K562 (cell line): Measurements from ENCODE around the gene DPH6. TPM values are rescaled to one million over a fixed set of nuclear protein-coding genes. Genes with fewer than 3 reads are reported as not detected.

Source experiments
- ATAC-seq: fragments of 200-7000 bp; cut with Tn5 transposase; 3 replicates; pipeline ENCODE4 v1.9.1; 2020; ENCODE audit warnings: moderate library complexity
- BruUV-seq: library from RNA; stranded (reverse); fragments of 400-500 nt; replicated peaks from 2 replicates; lab custom pipeline; 2021; lab: Mats Ljungman, UMichigan
- CTCF ChIA-PET: fragments of 300-600 bp; formaldehyde crosslinking; extraction: SDS; loops from one replicate; lab custom pipeline; 2021; ENCODE audit warnings: low intra/inter-chr PET ratio; lab: Yijun Ruan, JAX
- POLR2A ChIA-PET: fragments of 300-600, 350-650 bp; sonication (Branson Sonifier 250); formaldehyde crosslinking; extraction: SDS; loops from one replicate; lab custom pipeline; 2021; ENCODE audit warnings: antibody characterized with exemption, inconsistent platforms; lab: Yijun Ruan, JAX
- DNase-seq, 4 experiments: peaks; one replicate each; pipeline versions ENCODE4 v3.0.0 to v3.0.0-alpha.2; 2011 to 2018; ENCODE audit warnings: low spot score in 3 of 4, mixed read lengths in 3 of 4; ENCODE audit errors: extremely low read depth in 1 of 4
- FAIRE-seq: peaks from 2 replicates; lab custom pipeline; 2011; peaks lifted over from hg19 to GRCh38; lab: Jason Lieb, UNC
- H2AFZ ChIP-seq: 2 replicates; pipeline ENCODE4 v1.6.0; 2011; ENCODE audit warnings: low read depth, low read length, control low read depth, inconsistent platforms
- H3K27ac ChIP-seq: fragments of 200-600 bp; 3 replicates; pipeline ENCODE4 v1.8.0; 2011; ENCODE audit warnings: low read depth, mild to moderate bottlenecking, control low read depth, inconsistent platforms, low read length, moderate library complexity, mixed read lengths; ENCODE audit errors: extremely low read depth
- H3K27me3 ChIP-seq, 2 experiments: fragments of 300-600 bp in 1 of 2; 2 replicates in 1 of 2; 3 replicates in 1 of 2; pipeline versions ENCODE4 v1.6.0 to v1.8.0; 2011; ENCODE audit warnings: inconsistent platforms in 2 of 2, low read length in 2 of 2, mild to moderate bottlenecking in 1 of 2, mixed read lengths in 1 of 2, moderate library complexity in 1 of 2; ENCODE audit not compliant: control insufficient read depth in 2 of 2, insufficient read depth in 2 of 2
- H3K36me3 ChIP-seq: fragments of 300-600 bp; 3 replicates; pipeline ENCODE4 v1.8.0; 2011; ENCODE audit warnings: mild to moderate bottlenecking, low read length, inconsistent platforms; ENCODE audit not compliant: control insufficient read depth, insufficient read depth
- H3K4me1 ChIP-seq, 2 experiments: fragments of 200-600 bp in 1 of 2; replicated peaks in 1 of 2; 2 replicates in 1 of 2; 3 replicates in 1 of 2; pipeline versions ENCODE4 v1.5.1 to v1.8.0; 2011; ENCODE audit warnings: inconsistent platforms in 2 of 2, low read length in 2 of 2, mild to moderate bottlenecking in 1 of 2, mixed read lengths in 1 of 2, moderate library complexity in 1 of 2; ENCODE audit not compliant: control insufficient read depth in 2 of 2, insufficient read depth in 2 of 2
- H3K4me2 ChIP-seq: 2 replicates; pipeline ENCODE4 v1.6.1; 2011; ENCODE audit warnings: low read length, control low read depth, inconsistent platforms, mixed read lengths; ENCODE audit not compliant: insufficient read depth
- H3K4me3 ChIP-seq: fragments of 200-600 bp; sonication (generic), shearing (Covaris generic); 2 replicates; pipeline ENCODE4 v1.5.1; 2016; ENCODE audit warnings: control low read depth, inconsistent platforms
- H3K79me2 ChIP-seq: fragments of 200-600 bp; 3 replicates; pipeline ENCODE4 v1.8.0; 2011; ENCODE audit warnings: low read length, inconsistent platforms; ENCODE audit not compliant: control insufficient read depth, insufficient read depth
- H3K9ac ChIP-seq, 2 experiments: 2 replicates each; pipeline versions ENCODE4 v1.6.0 to v1.6.1; 2011; ENCODE audit warnings: low read depth in 2 of 2, low read length in 2 of 2, control low read depth in 1 of 2, inconsistent platforms in 1 of 2, mild to moderate bottlenecking in 1 of 2, mixed read lengths in 1 of 2; ENCODE audit not compliant: insufficient read depth in 1 of 2
- H3K9me1 ChIP-seq: one replicate; pipeline ENCODE4 v1.6.0; 2011; ENCODE audit warnings: inconsistent platforms, mild to moderate bottlenecking, low read length, moderate library complexity; ENCODE audit not compliant: control insufficient read depth, insufficient read depth
- H3K9me3 ChIP-seq: replicated peaks from 2 replicates; pipeline ENCODE4 v1.5.1; 2011; ENCODE audit warnings: low read depth, low read length, inconsistent platforms; ENCODE audit not compliant: control insufficient read depth, insufficient read depth
- H4K20me1 ChIP-seq: replicated peaks from 2 replicates; pipeline ENCODE4 v1.6.1; 2011; ENCODE audit warnings: low read length, inconsistent platforms, mixed read lengths; ENCODE audit not compliant: control insufficient read depth, insufficient read depth
- BACH1 ChIP-seq: fragments of 200-800 bp; sonication (Bioruptor generic); IDR thresholded peaks from 2 replicates; pipeline ENCODE4 v1.6.1; 2016; ENCODE audit warnings: missing genetic modification characterization, missing compliant biosample characterization
- CREBBP ChIP-seq: IDR thresholded peaks from one replicate; pipeline ENCODE4 v1.6.1; 2012; ENCODE audit warnings: low read depth, mild to moderate bottlenecking, control low read depth, inconsistent platforms, low read length
- DPF2 ChIP-seq: fragments of 450-650 bp; IDR thresholded peaks from 2 replicates; pipeline ENCODE4 v1.6.1; 2016
- E2F5 ChIP-seq: sonication (generic); formaldehyde crosslinking; IDR thresholded peaks from 2 replicates; pipeline ENCODE4 v1.8.0; 2022; ENCODE audit warnings: mild to moderate bottlenecking, missing genetic modification reagents
- NCOA1 ChIP-seq: fragments of 450-650 bp; IDR thresholded peaks from 2 replicates; pipeline ENCODE4 v1.6.1; 2016; ENCODE audit warnings: low read depth
- PHF8 ChIP-seq: fragments of 200-600 bp; sonication (generic); IDR thresholded peaks from 2 replicates; pipeline ENCODE4 v1.6.1; 2012; ENCODE audit warnings: mixed run types, mild to moderate bottlenecking, inconsistent platforms, low read length, moderate library complexity, borderline replicate concordance
- SNRNP70 ChIP-seq: fragments of 200-400 bp; formaldehyde crosslinking; optimal IDR thresholded peaks from 2 replicates; pipeline ENCODE3; 2017; ENCODE audit warnings: low read depth, low read length
- SP1 ChIP-seq: sonication (generic); formaldehyde crosslinking; IDR thresholded peaks from 2 replicates; pipeline ENCODE4 v1.8.1; 2022; ENCODE audit warnings: mild to moderate bottlenecking, missing genetic modification reagents
- TEAD1 ChIP-seq, 2 experiments: fragments of 450-650 bp in 1 of 2; sonication (generic) in 1 of 2; formaldehyde crosslinking; IDR thresholded peaks; 2 replicates each; pipeline versions ENCODE4 v1.4.0 to v1.8.0; 2020 to 2022; ENCODE audit warnings: mild to moderate bottlenecking in 2 of 2, missing genetic modification reagents in 1 of 2
- ZNF518B ChIP-seq: fragments of 250-450 bp; sonication (Bioruptor Pico); IDR thresholded peaks from 2 replicates; pipeline ENCODE4 v1.5.0; 2021; ENCODE audit warnings: mild to moderate bottlenecking, moderate library complexity
- ZNF668 ChIP-seq: fragments of 250-450 bp; sonication (Bioruptor Pico); IDR thresholded peaks from 2 replicates; pipeline ENCODE4 v1.8.0; 2022; ENCODE audit warnings: mild to moderate bottlenecking, inconsistent platforms
- WGBS: fragments of 100-300 bp; shearing (Covaris generic); methylation state at CpG from one replicate; pipeline ENCODE4 v1.1.6; 2016; ENCODE audit warnings: low coverage, mixed read lengths; ENCODE audit not compliant: insufficient coverage; ENCODE audit errors: missing lambda C conversion rate; 5-methylcytosine and 5-hydroxymethylcytosine counted together
- in situ Hi-C: fragments of 300-500 bp; cut with MboI; formaldehyde crosslinking; loops from 4 replicates; pipeline ENCODE4 v1.15.0; 2018; ENCODE audit warnings: inconsistent platforms, mixed read lengths
- intact Hi-C: fragments of 100-400 bp; cut with micrococcal nuclease; formaldehyde crosslinking; loops from 2 replicates; pipeline ENCODE4 v1.14.2; 2022
- polyA plus RNA-seq, 8 experiments: library from polyadenylated mRNA; depleted of rRNA in 4 of 8; stranded (reverse) in 5 of 8; unstranded in 3 of 8; fragments of >200 nt; fragmentation: Nextera tagmentation in 2 of 8; fragmentation: Illumina TruSeq in 1 of 8; extraction: Ambion mirVana in 2 of 8; extraction: Trizol in 1 of 8; gene quantifications; 2 replicates each; pipeline versions ENCODE4 v1.2.1 to v1.2.3, GENCODE V29; 2011 to 2014; ENCODE audit warnings: inconsistent platforms in 1 of 8, missing spikeins in 1 of 8
- total RNA-seq, 7 experiments: library from RNA; depleted of rRNA in 6 of 7; stranded (reverse); fragments of >200 nt in 6 of 7; fragmentation: Illumina TruSeq in 2 of 7; extraction: Trizol in 2 of 7; gene quantifications; 2 replicates each; pipeline versions ENCODE4 v1.2.1 to v1.2.3, GENCODE V29; 2011 to 2021; ENCODE audit warnings: low replicate concordance in 1 of 7
- TF ChIP-seq, protein P1 (sequence below): fragments of 450-650 bp; formaldehyde crosslinking; IDR thresholded peaks from 2 replicates; pipeline ENCODE4 v1.4.0; 2022; ENCODE audit warnings: missing genetic modification characterization

The DPH6 gene
- total and polyA plus RNA-seq, 9 of the 15 experiments (the other 6 are each of a cell fraction or from before 2014, with no cell fraction given): 10.1 to 69.1 (median 18.8) TPM

DNA sequence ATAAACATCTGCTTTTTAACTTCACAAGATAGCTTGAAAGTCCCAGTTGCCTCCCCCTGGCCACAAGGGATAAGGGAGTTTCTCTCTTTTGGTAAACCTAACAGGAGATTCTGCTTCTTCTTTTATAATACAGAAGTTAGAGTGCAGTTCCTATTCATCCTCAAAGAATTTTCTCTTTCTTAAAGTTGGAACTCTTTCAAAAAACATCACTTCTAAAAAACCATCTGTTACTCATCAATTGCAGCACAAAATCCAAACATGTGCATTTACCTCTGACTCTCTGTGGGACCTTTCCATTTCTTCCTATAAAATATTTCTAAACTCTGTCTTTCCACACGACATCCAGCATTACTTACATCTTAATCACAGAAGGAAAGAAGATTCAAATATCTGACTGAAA lies 5.1 kb downstream of the DPH6 start:
- DNase-seq (no peak), ATAC-seq (no peak), FAIRE-seq (no peak)
- Histone ChIP-seq H2AFZ (no peak overlapping the region), H3K36me3 (peaks cover 8% of the 10 kb centered on the region; the same call in 2 of the 3 replicates), H4K20me1 (no peaks in the 10 kb centered on the region), H3K9ac (no peak overlapping the region), H3K79me2 (peaks cover 18% of the 10 kb centered on the region; the same call in 2 of the 3 replicates), H3K27ac (no peak overlapping the region), H3K4me3 (no peak overlapping the region), H3K9me1 (no peaks in the 10 kb centered on the region), H3K4me1 (peaks cover 2 to 4% of the 10 kb centered on the region in 2 experiments; a peak in 3 of 5 replicates), H3K9me3 (no peaks in the 10 kb centered on the region), H3K27me3 (no peaks in the 10 kb centered on the region), H3K4me2 (no peak overlapping the region)
- in situ Hi-C loops: loop anchor here (25.0 kb wide), 1 partner anchor 1571 kb away; the partner anchor contains the start of gene MEIS2
- 23% methylated on average over 1 of the region's 1 CpG for WGBS
- ChIA-PET CTCF (no interaction called here), POLR2A (no interaction called here)
- no peak for TF ChIP-seq ZNF518B (CRISPR knock-in tag)
- TF ChIP-seq CREBBP: no peak
- TF ChIP-seq ZNF668: no peak
- TF ChIP-seq, protein P1, sequence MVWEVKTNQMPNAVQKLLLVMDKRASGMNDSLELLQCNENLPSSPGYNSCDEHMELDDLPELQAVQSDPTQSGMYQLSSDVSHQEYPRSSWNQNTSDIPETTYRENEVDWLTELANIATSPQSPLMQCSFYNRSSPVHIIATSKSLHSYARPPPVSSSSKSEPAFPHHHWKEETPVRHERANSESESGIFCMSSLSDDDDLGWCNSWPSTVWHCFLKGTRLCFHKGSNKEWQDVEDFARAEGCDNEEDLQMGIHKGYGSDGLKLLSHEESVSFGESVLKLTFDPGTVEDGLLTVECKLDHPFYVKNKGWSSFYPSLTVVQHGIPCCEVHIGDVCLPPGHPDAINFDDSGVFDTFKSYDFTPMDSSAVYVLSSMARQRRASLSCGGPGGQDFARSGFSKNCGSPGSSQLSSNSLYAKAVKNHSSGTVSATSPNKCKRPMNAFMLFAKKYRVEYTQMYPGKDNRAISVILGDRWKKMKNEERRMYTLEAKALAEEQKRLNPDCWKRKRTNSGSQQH (CRISPR knock-in tag): no peak
- TF ChIP-seq E2F5 (CRISPR knock-in tag): no peak
- no peak for TF ChIP-seq SP1 (CRISPR knock-in tag)
- no peak for TF ChIP-seq BACH1
- TF ChIP-seq PHF8: no peak
- no peak for TF ChIP-seq TEAD1 (CRISPR knock-in tag; IDR thresholded peaks at IDR 0.05)
- TF ChIP-seq NCOA1: no peak
- TF ChIP-seq SNRNP70: no peak
- TF ChIP-seq DPF2: no peak
- intact Hi-C loops: no loop called here
- no TSS peak for BruUV-seq
